HG02884 (cell line): ENCODE data around the gene LINC00237.
A peak's percentile ranks its signal among the peaks of the same experiment; 100 is the strongest.

ENCODE experiments used
- ATAC-seq: cut with Tn5 transposase; IDR thresholded peaks from one replicate; pipeline ENCODE4 v1.9.1; 2021; ENCODE audit warnings: mild to moderate bottlenecking, moderate library complexity; ENCODE audit not compliant: unreplicated experiment

LINC00237 gene

GRCh38 chr20:21125849-21126580, 19.9 kb upstream of the LINC00237 start, which contains the start of gene KIZ:
Gene KIZ, plus strand, starts transcription at chr20:21126082. Its CDS starts 34 bp downstream, at chr20:21126116.
- ATAC-seq = peak; percentile 96

- peak; percentile 25 for ATAC-seq
Observed at GRCh38 chr20:21125072-21125848, 19.1 kb upstream of the LINC00237 start.

- ATAC-seq = no peak
Observed at GRCh38 chr20:21124190-21124589, 18.0 kb upstream of the LINC00237 start.

GRCh38 chr20:21118782-21119181, 12.6 kb upstream of the LINC00237 start:
- ATAC-seq = no peak

DNA sequence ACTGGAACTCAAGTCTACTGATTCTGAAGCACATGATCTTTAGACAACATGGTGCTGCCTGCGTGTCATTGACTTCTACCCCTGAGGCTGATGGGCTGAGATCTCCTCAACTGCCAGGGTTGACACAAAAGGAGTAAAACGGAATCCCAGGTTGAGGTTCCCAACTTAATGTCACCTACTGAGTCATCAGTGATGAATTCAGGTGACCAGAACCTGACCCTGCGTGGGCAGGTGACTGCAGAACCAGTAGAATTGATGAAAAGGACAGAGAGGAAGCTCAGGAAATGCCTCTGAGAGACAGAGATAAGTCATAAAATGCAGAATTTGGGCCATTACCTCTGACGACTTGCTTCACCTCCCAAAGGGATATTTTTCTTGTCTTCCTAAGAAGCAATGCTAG, 12.0 kb upstream of the LINC00237 start:
- no peak for ATAC-seq

DNA sequence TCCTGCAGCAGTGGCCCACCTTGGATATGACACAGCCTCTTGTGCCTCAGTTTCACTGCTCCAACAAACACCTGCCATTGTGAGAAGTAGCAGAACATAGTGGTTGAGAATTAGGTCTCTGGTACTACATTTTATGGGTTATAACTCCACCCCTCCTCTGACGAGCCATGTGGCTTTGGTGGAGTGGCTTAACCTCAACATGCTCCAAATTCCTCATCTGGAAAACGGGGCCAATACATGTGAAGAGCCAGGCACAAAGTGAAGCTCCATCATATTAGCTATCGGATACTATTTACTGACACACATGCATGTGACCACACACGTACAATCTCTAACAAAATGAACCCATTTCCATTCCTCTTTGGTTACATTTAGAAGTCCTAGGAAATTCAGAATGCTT, 11.4 kb upstream of the LINC00237 start:
- no peak for ATAC-seq

GRCh38 chr20:21114584-21114983, 8.4 kb upstream of the LINC00237 start:
- ATAC-seq = no peak

DNA sequence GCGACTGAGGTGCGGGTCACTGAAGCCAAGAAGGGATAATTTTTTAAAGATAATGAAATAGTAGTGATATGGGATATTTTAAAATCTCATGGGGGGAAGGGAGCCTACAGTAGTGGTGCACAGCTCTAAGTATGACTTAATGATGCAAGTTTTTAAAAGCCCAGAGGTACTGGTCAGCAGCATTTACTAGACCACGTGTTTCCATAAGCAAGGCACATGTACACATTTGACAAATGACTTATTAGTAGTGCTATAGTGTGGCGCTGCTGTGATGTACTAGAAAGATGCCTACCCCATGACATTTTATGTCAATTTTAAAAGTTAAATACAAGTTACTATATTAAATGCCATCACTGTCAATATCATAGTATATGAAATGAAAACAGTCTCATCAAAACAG, 7.5 kb upstream of the LINC00237 start:
- ATAC-seq = no peak

DNA sequence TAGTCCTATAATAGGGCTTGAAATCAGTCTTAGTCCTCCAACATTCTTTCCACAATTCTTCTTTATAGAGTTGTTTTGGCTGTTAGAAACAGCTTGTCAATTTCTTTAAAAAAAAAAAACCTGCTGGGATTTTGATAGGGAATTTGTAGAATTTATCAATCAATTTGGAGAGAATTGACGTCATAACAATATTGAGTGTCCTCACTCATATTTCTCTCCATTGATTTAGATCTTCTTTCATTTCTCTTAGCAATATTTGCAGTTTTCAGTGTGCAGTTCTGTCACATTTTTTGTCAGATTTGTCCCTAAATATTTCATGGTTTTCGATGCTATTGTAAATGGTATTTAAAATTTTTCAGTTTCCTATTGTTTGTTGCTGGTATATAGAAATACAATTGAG, 5.3 kb upstream of the LINC00237 start:
- ATAC-seq = no peak

DNA sequence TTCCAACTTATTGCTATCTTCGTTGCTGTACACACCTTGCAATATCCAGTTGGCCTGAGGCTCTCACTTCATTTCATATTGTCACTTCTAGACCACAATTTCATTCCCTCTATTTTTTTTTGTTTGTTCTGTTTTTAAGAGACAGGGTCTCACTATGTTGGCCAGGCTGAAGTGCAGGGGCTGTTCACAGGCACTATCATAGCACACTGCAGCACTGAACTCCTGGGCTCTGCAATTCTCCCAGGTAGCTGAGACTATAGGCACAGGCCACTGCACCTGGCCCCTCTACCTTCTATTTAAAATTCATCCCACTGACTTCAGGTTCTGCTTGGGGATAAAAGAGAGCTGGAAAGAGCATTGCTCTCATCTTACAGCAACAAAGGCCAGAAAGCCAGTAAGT, 4.7 kb upstream of the LINC00237 start:
- ATAC-seq = no peak

GRCh38 chr20:21109144-21109543, 3.0 kb upstream of the LINC00237 start:
- ATAC-seq = no peak

GRCh38 chr20:21105429-21106170, 558 bp downstream of the LINC00237 start:
- no peak for ATAC-seq

GRCh38 chr20:21104921-21105320, 1.2 kb downstream of the LINC00237 start:
- no peak for ATAC-seq

DNA sequence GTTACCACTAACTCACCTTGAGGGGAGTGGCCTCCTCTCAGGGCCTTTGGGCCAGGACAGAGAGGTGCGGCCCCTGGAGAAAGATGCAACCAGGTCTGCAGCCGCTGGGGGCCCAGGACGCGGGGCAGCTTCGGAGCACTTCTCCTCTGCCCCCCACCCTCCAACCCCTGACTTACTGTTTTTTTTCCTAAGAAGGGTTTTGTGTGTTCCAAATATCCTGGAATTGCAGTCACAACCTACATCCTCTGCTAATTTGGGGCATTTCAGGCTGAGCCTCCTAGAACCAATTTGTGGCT, 1.7 kb downstream of the LINC00237 start:
- no peak for ATAC-seq

- no peak for ATAC-seq
Observed at GRCh38 chr20:21103582-21104465, 2.3 kb downstream of the LINC00237 start.

GRCh38 chr20:21102603-21103311, 3.4 kb downstream of the LINC00237 start:
- no peak for ATAC-seq

GRCh38 chr20:21101932-21102575, 4.1 kb downstream of the LINC00237 start:
- ATAC-seq = no peak

GRCh38 chr20:21101453-21101931, 4.7 kb downstream of the LINC00237 start:
- no peak for ATAC-seq
